Fibroblast of mammary gland (primary cell): ENCODE results near the gene GPATCH3.

Source experiments
- DNase-seq: peaks from one replicate; pipeline ENCODE4 v3.0.0-alpha.2; 2010; ENCODE audit warnings: low read depth
- H3K4me3 ChIP-seq: 2 replicates; pipeline ENCODE4 v1.5.1; 2011; ENCODE audit warnings: low read depth, mild to moderate bottlenecking, low read length, moderate library complexity; ENCODE audit not compliant: control insufficient read depth
- TF ChIP-seq, protein P1 (sequence below): conservative IDR thresholded peaks from 2 replicates; pipeline ENCODE4 v1.5.1; 2011; ENCODE audit warnings: low read depth, low read length, inconsistent platforms; ENCODE audit not compliant: control insufficient read depth, insufficient read depth

The GPATCH3 gene

DNA sequence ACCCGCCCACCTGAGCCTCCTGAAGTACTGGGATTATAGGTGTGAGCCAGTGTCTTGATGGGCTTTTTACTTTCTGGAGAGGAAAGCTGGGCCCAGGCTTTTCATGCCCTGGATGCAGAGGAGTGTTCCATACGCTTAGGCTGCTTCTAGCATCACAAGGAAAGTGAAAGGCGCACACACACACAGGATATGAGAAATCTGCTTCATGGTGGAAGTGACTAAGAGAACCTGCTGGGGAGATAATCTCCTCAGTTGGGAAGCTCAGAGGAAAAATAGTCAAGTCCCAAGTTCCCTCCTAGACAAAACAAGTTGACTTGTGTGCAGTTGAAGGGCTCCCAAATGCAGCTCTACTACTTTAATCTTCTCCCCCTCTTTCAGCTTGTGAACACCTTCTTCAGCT lies 23.4 kb upstream of the GPATCH3 start:
- peak; percentile 19 for DNase-seq
- TF ChIP-seq, protein P1, sequence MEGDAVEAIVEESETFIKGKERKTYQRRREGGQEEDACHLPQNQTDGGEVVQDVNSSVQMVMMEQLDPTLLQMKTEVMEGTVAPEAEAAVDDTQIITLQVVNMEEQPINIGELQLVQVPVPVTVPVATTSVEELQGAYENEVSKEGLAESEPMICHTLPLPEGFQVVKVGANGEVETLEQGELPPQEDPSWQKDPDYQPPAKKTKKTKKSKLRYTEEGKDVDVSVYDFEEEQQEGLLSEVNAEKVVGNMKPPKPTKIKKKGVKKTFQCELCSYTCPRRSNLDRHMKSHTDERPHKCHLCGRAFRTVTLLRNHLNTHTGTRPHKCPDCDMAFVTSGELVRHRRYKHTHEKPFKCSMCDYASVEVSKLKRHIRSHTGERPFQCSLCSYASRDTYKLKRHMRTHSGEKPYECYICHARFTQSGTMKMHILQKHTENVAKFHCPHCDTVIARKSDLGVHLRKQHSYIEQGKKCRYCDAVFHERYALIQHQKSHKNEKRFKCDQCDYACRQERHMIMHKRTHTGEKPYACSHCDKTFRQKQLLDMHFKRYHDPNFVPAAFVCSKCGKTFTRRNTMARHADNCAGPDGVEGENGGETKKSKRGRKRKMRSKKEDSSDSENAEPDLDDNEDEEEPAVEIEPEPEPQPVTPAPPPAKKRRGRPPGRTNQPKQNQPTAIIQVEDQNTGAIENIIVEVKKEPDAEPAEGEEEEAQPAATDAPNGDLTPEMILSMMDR, result no peak
- H3K4me3 ChIP-seq, result no peak overlapping the region

DNA sequence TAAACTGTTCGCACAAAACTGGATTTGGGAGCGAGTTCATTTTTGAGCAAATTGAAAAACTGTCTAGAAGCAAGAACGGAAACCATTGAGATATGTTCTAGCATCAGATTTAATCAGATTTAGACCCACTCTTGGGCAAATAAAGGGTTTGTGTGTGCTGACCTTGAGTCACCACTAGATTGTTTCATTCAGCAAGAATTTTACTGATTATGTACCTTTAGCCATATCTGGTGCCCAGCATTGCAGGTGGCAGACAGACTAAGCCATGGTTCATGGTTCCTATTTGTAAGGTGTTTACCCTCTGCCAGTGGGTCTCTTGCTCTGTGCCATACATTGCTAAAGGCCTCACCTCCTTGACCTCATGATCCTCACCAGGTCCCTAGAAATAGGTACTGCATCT lies 22.6 kb upstream of the GPATCH3 start:
- TF ChIP-seq, protein P1, result no peak
- DNase-seq, result no peak
- peak overlapping the region; percentile 89 for H3K4me3 ChIP-seq

DNA sequence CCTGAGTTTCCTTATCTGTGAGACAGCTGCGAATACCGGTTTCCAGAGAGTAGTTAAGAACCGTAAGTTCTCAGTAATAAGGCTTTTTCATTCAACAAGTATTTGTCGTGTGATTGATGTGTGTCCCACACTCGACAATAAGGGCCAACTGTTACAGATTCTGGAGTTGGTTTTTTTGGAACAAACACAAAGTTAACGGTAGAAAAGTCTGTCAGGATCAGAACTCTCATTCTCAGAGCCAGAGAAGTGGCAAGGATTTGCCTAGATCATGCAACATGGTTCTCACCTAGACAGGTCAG lies 22.1 kb upstream of the GPATCH3 start:
- TF ChIP-seq, protein P1, result no peak
- no peak for DNase-seq

DNA sequence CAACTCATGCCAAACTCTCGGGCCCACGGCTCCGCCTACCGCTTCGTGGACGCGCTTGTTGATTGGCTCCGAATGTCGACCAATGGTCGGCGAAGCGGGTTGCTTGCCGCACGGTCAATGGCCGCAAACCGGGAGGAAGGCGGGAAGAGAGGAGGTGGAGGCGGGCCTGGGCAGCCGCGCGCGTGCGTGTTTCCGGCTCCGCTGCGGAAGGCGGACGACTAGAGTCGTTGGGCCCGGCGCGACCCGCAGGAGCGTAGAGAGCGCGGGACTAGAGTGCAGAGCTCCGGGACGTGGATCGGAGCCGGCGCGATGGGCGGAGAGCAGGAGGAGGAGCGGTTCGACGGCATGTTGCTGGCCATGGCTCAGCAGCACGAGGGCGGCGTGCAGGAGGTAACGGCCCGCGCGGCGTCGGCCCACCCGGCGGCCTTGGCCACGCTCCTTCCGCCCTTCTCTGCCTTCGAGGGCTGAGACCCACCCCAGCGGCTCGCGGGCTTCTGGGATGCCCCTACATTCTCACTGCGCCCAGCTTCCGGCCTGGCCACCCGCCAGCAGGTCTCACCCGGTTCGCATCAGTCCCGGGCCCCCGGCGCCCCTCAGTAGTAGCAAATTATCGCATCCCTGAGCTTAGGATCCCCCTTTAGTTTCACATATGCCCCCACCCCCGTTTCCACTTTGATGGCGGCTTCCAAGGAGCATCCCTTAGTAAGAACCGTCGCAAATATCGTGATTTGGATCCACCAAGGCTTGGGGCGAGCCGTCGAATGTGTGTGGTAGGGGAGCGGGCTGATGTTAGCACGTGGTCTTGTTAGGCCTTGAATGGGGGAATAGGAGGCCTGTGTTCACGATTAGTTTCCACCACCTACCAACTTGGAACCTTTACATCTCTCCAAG lies 21.5 kb upstream of the GPATCH3 start, which contains the start of gene NUDC:
TSS of gene NUDC (plus strand) at position 204 of the 891 bp plus-strand sequence. CDS start at position 310, 106 bp downstream.
- H3K4me3 ChIP-seq, result peak within 1 kb of the TSS; percentile 89
- TF ChIP-seq, protein P1, result no peak
- DNase-seq, result peak; percentile 94

More for the DNA sequence above, 22.1 kb upstream of the GPATCH3 start:
- peak overlapping the region; percentile 89 for H3K4me3 ChIP-seq

DNA sequence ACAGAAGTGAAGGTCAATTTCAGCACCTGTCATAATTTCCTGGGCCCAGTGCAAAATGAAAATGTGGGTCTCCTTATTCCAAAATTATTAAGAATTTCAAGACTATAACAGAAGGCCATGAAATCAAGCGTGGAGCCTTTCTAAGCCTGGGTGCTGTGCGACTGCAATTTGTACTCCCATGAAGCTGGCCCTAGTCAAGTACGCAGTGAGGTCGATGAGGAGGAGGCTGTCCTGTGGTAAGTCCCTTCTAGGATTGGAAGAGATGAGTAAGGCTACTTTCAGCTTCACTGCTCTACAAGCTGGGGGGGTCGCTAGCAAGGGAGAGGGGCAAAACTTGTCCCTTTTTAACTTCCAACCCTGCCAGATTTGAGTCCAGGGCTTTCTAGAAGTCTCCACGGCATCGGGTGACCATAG lies 20.9 kb upstream of the GPATCH3 start:
- TF ChIP-seq, protein P1, result no peak
- H3K4me3 ChIP-seq, result peak overlapping the region; percentile 89
- no peak for DNase-seq

DNA sequence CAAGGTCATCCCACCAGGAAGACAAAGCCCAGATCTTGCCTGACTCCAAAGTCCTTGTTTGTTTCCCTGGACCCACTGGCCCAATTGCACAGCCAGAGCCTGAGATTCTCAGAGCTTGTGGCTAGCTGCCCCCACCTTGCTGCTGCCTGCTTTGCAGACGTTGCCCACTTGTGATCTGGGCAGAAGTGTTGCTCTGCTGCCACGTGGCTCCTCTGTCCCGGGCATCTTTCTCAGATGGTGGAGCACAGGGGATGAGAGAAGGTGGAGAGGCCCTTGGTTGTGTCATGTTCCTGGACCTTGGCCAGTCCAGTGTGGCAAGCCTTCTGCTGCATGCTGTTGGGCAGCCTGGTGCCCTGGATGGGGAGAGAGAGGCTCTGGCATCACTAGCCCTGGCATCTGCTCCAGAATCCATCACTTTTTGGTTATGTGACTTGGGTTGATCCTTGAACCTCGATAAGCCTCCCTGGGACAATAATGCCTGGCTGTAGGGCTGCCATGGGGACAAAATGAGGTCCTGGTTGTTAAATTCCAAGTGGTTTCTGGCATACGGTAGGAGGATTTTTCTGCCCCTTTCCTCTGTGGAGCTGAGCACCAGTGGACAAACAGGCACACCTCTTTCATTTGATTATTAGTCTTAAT lies 15.1 kb upstream of the GPATCH3 start:
- TF ChIP-seq, protein P1, result no peak
- no peak for DNase-seq
- no peak overlapping the region for H3K4me3 ChIP-seq
